NCI-H774 (cell line): ENCODE measurements around the gene THBD.

Experiments
- DNase-seq: peaks from one replicate; lab custom pipeline; 2025; lab: John Stamatoyannopoulos, UW

THBD gene, protein sequence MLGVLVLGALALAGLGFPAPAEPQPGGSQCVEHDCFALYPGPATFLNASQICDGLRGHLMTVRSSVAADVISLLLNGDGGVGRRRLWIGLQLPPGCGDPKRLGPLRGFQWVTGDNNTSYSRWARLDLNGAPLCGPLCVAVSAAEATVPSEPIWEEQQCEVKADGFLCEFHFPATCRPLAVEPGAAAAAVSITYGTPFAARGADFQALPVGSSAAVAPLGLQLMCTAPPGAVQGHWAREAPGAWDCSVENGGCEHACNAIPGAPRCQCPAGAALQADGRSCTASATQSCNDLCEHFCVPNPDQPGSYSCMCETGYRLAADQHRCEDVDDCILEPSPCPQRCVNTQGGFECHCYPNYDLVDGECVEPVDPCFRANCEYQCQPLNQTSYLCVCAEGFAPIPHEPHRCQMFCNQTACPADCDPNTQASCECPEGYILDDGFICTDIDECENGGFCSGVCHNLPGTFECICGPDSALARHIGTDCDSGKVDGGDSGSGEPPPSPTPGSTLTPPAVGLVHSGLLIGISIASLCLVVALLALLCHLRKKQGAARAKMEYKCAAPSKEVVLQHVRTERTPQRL

DNA sequence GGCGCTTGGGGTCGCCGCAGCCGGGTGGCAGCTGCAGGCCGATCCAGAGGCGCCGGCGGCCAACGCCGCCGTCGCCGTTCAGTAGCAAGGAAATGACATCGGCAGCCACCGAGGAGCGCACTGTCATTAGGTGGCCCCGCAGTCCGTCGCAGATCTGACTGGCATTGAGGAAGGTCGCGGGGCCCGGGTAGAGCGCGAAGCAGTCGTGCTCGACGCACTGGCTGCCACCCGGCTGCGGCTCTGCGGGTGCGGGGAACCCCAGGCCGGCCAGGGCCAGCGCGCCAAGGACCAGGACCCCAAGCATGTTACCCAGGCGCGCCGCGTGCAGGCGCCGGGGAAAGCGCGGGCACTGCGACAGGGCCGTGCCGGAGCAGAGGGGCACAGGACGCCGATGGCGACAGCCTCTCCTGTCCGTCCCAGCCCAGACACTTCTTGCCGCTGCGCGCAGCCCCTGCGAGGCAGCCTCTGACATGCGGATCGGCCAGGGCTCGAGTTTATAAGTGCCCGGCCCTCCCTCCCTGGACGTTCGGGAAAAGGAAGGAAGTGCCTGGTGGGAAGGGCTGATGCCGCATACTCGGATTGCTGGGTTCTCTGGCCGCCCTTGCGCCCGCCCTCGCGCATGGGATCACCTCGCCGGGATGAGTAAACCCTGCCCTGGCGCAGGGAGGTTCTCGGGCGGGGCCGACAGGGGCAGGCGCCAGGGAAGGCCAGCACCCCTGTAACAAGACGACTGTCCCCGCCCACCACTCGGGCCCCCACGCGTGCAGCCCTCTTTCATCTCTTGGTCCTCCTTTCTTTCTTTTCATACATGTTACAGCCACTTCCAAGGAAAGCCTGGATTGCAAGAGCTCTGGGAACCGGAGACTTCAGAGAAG is at the start of gene THBD:
Gene THBD, minus strand, starts transcription at position 472 of the 875 bp plus-strand sequence. Its CDS starts 168 bp downstream, at position 304.
- DNase-seq: peak; percentile 59

DNA sequence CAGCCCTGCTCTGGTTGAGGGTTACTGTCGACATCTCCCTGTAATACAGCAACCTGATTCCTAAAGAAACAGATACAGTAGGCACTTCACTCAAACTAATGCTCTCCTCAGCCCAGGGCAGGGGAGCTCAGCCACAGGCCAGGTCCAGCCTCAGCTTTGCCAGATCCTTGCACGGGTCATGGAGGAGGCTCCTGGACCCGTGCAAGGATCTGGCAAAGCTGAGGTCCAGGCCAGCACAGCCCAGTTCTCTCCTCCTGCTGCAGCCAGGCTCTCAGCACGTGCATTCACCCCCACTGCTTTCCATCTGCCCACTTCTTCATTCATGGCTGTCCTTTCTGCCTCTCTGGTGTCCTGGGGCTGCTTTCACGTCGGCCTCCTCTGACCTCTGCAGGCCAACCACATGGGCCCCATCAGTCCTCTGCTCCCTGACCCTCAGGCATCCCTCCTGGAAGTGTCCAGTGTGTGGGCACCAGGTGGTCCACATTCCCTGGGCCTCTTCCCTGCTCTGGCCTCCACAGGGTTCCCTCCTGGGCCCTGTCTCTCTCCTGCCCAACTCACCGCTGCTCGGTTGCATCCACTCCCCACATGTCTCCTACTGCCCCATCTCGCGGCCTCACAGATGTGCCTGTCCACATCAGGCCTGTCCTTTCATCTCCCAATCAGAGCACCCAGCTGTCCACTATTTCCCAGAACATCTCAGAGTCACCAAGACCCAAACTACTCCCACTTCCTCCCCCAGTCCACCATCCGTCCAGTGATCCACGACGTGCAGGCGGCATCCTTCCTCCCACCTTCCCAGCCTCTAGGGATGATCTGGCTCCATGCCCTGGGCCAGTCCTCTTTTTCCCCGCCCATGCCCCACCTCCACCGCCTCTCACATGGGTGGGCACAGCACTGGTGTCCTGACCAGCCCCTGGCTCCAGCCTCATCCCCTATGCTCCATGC is 48.4 kb upstream of the THBD start:
- no peak for DNase-seq

DNA sequence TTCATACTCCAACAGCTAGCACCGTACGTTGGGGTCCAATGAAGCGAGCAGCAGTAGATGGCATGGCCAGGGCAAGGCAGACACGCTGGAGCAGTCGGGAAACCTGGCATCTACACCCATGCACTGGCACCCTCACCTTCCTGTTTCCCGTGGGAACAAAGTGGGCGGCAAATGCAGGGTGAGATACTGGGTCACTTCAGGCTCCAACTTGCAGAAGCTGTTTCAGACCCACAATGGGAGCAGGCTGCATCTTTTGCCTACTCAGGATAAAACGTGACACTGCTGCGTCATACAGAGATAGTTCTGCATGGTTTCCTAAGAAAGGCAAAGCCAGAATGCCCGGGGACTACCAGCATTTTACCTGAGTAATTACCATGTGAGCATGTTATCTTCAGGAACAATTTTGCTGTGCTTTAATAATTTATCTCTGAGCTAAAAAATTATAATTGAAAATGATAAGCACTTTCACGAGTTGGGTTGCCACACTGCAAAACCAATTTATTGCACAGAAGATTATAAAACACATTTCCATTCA is 47.6 kb upstream of the THBD start:
- no peak for DNase-seq

GRCh38 chr20:23096097-23096496 is 46.6 kb upstream of the THBD start:
- DNase-seq: no peak

DNA sequence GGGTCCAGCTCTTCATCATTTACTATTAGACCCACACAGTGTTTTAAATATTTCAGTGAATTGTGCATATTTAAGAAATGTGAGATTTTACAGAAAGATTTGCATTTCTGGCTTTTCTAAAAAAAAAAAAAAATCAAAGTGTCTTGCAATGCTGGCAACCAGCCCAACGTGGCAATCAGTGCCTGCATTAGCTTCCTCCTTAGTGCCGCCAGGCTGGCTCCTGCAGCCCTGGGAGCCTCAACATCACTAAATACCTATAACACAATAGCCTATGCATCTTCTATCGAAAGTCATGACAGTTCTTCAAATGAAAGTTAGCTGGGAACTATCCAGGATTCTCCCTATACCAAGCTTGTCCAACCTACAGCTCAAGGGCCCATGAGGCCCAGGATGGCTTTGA is 46.0 kb upstream of the THBD start:
- DNase-seq: no peak

- no peak for DNase-seq
These were observed 45.5 kb upstream of the THBD start for GRCh38 chr20:23094927-23095326.

- DNase-seq: no peak
These were observed 44.9 kb upstream of the THBD start for GRCh38 chr20:23094213-23094896.

GRCh38 chr20:23093613-23094012 is 44.1 kb upstream of the THBD start:
- no peak for DNase-seq

DNA sequence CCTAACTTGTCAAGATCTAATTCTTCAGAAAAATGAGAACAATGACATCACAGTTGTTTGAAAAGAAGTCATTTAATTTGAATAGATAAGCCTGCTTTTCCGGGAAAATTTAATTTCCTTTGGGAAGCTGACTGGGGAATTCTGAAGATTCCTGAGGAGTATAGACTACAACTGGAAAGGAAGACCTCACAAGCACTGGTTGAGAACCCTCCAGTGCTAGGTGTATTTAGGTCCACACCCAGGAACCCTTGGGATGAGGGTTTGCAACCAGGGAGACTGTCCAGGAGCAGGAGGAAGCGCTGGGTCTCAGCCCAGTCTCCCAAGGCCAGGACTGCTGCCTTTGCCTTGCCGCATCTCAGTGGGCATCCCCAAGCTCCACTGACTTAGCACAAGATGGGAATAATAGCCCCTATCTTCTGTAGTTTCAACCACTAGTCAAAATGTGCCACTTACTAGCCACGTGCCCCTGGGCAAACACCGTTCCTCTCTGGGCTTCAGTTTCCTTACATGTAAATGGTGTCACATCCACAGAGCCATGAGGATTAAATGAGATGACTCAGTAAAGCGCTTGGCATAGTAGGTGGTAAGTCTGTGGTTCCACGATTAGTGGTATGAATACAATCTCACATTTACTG is 43.5 kb upstream of the THBD start:
- DNase-seq: no peak

DNA sequence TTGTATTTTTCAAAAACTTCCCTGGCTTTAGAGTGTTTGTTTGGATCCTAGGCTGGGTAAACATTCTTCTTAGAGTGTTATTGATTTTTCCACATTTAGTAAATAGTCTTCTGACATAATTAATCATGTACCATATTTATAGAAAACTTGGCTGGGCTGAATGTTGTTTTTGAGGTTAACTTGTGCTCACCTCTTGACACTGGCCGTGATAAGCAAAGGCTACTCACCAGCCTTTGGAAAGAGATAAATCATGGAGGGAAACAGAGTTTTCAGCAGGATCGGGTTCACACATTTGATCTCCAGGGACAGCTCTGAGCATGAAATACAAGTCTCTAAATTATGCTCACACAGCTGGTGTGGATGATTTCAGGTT is 42.9 kb upstream of the THBD start:
- peak; percentile 27 for DNase-seq

GRCh38 chr20:23091721-23092383 is 42.4 kb upstream of the THBD start:
- no peak for DNase-seq

GRCh38 chr20:23090878-23091277 is 41.4 kb upstream of the THBD start:
- no peak for DNase-seq

DNA sequence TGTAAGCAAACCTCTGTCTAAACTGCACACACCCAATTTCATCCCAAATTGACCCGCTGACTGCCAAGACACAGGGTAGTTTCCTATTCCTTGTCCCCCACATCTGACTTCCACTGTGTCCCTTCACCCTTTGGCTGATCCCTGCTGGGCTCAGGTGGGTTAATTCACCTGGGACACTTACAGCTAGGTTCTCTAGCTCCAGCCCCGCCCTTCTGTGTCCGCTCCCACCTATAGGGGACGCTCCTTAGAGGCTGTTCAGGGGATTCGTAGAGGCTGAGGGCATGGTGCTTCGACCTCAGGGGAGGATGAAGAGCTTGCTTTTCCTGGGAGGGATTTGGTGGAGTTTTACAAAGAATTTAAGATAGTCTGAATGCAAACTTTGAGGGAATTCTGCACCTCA is 40.7 kb upstream of the THBD start:
- DNase-seq: no peak

DNA sequence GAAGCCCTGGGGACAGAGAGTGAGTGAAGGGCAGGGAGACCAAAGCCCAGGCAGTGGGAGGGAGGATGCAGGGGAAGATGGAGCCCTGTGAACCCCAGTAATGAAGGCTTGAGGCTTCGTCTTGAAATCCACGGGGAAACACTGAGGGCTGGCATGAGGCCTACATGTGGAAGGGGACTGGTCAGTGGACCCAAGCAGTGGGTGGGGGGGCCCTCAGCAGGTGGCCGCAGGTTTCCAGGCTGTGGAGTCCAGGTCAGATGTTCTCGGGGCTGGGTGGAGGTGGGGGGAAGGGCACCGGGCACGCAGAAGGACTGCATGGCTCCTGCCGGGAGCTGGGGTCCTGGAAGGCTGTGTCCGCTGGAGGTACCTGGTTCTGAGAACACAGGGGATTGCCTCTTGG is 39.4 kb upstream of the THBD start:
- DNase-seq: no peak

DNA sequence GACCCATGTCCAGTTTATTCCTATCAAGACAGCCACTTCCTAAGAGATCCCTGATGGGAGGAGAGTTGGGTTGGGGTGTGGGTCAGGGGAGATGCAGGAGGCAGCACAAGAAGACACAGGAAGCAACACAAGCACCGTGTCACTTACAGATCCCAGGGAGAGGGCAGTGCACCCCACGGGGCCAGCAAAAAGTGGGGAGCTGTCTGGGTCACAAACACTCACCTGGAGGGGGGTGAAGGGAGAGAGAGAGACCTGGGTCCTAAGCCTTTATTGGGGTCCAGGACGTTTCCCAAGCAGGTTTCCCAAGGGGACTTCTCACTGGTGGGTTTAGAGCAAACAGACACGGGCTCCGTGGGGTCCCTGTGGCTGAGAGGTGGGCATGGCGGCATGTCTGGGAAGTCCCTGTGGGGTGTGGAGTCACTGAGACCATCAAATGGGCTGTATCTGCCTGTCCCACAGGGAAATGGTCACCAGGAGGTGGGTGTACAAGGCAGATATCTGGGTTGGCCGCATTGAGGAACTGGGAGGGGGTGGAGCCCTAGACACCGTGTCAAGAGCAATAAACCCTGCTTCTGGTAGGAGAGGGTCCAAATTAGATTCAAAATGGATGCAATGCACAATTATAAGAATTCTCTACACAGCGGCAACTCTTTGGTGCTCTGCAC is 38.2 kb upstream of the THBD start:
- DNase-seq: no peak

GRCh38 chr20:23086931-23087411 is 37.5 kb upstream of the THBD start:
- no peak for DNase-seq

DNA sequence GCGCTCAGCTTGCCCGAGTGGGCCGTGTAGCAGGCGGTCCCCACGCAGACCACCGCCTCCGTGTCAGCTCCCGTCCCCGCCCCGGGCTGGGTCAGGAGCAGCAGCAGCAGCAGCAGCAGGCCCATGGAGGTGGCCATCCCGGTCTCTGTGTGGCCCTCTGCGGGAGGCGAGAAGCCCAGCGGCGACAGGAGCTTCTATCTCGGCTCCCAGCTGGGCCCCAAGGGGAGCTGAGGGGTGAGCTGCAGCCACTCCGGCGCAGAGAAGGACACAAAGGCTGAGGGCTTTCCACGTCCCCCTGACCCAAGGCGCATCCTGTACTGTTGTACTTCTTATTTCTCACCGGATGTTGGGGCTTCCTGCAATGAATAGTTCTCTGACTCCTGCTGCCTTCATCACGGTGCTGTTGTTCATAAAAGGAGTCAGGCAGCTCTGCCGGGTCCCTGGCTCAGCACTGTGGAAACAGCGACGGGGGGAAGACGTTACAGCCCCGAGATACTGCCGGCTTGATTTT is 36.6 kb upstream of the THBD start, which contains the start of gene CD93:
Gene CD93, minus strand, starts transcription at position 269 of the 511 bp plus-strand sequence. Its CDS starts 132 bp downstream, at position 137.
- DNase-seq: no peak

DNA sequence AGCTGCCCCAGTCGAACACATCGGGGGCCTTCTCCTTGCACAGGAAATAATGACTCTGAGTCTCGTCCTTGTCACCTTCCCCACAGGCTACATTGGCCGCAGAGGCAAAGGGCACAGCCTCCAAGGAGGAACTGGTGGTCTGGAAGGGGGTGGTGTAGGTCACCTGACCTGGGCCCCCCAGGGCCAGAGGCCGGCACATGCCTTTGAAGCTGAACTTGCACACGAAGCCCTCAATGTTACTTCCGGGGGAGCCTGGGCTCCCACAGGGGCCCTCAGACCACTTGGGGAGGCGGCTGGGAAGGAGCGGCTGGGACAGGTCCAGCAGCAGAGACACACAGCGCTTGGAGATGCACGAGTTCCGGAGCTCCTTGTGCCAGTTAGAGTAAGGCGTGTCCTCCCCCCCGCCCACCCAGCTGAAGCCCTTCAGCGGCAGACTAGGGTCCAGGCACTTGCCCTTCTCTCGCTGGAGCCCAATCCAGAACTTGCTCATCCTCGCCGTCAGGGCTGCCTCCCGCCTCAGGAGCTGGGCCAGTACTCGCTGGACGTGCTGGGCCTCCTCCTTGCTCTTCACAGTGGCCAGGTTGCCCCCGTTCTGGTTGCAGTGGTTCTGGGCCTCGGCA is 36.1 kb upstream of the THBD start:
- no peak for DNase-seq
